Endothelial cell of umbilical vein (primary cell): ENCODE results near the gene PILRB.

ENCODE experiments used
- CTCF ChIP-seq, 2 donors: IDR thresholded peaks; 1 replicate in 1 of 2; 2 replicates in 1 of 2; pipeline ENCODE4 v1.5.1; 2011; ENCODE audit warnings: low read length in 2 of 2, mild to moderate bottlenecking in 2 of 2, moderate library complexity in 2 of 2, control low read depth in 1 of 2, inconsistent platforms in 1 of 2, low read depth in 1 of 2; ENCODE audit not compliant: insufficient read depth in 1 of 2; ENCODE audit errors: extremely low read depth in 1 of 2
- EZH2 ChIP-seq: IDR thresholded peaks from 2 replicates; pipeline ENCODE4 v1.6.1; 2012; ENCODE audit warnings: borderline replicate concordance, low read depth, mild to moderate bottlenecking, moderate library complexity, low read length, inconsistent platforms; ENCODE audit not compliant: severe bottlenecking
- FOS ChIP-seq: IDR thresholded peaks from 2 replicates; pipeline ENCODE4 v1.6.1; 2011; ENCODE audit warnings: mild to moderate bottlenecking, low read length, moderate library complexity, borderline replicate concordance; ENCODE audit not compliant: insufficient read depth
- MAX ChIP-seq: IDR thresholded peaks from 2 replicates; pipeline ENCODE4 v1.6.1; 2011; ENCODE audit not compliant: insufficient read depth, insufficient read length
- POLR2A ChIP-seq: IDR thresholded peaks from 2 replicates; pipeline ENCODE4 v1.6.1; 2012; ENCODE audit warnings: low read depth, mild to moderate bottlenecking, control low read depth, low read length
- POLR2AphosphoS5 ChIP-seq: IDR thresholded peaks from 2 replicates; pipeline ENCODE4 v1.6.1; 2012; ENCODE audit warnings: low read depth, mild to moderate bottlenecking, control low read depth, low read length, moderate library complexity; ENCODE audit not compliant: insufficient read depth

GRCh38 chr7:100398239-100398638 is 40.3 kb downstream of the PILRB start:
- TF ChIP-seq POLR2A (no peak), CTCF (IDR thresholded peaks at IDR 0.05; ENCODE audit: extremely low read depth in 1 of 2, insufficient read depth in 1 of 2, low read depth in 1 of 2, low read length in 2 of 2) (no peak), EZH2 (no peak), POLR2AphosphoS5 (no peak), MAX (no peak), FOS (no peak)
